ENCODE measurements around the gene MBNL3. TPM values are rescaled to one million over a fixed set of nuclear protein-coding genes. Genes with fewer than 3 reads are reported as not detected.

The MBNL3 gene
- total RNA-seq, 1 donor from 2014 or later: 0.20 TPM

GRCh38 chrX:132414404-132414803 is 74.4 kb downstream of the MBNL3 start:
- no peak for DNase-seq (ENCODE audit: low read depth in 2 of 2)

- DNase-seq (ENCODE audit: low read depth in 2 of 2): no peak
Measured at GRCh38 chrX:132413459-132413858, 75.4 kb downstream of the MBNL3 start.

- no peak for DNase-seq (ENCODE audit: low read depth in 2 of 2)
Measured at GRCh38 chrX:132412208-132412607, 76.6 kb downstream of the MBNL3 start.

- DNase-seq (ENCODE audit: low read depth in 2 of 2): no peak
Measured at GRCh38 chrX:132411310-132411977, 77.4 kb downstream of the MBNL3 start.

- no peak for DNase-seq (ENCODE audit: low read depth in 2 of 2)
Measured at GRCh38 chrX:132409780-132410556, 78.9 kb downstream of the MBNL3 start.

- no peak for DNase-seq (ENCODE audit: low read depth in 2 of 2)
Measured at GRCh38 chrX:132407691-132408090, 81.1 kb downstream of the MBNL3 start.

GRCh38 chrX:132406106-132406505 is 82.7 kb downstream of the MBNL3 start:
- no peak for DNase-seq (ENCODE audit: low read depth in 2 of 2)

- no peak for DNase-seq (ENCODE audit: low read depth in 2 of 2)
Measured at GRCh38 chrX:132404266-132404665, 84.6 kb downstream of the MBNL3 start.

GRCh38 chrX:132401935-132402334 is 86.9 kb downstream of the MBNL3 start:
- no peak for DNase-seq (ENCODE audit: low read depth in 2 of 2)

- no peak for DNase-seq (ENCODE audit: low read depth in 2 of 2)
Measured at GRCh38 chrX:132400706-132401105, 88.1 kb downstream of the MBNL3 start.

GRCh38 chrX:132395645-132396044 is 93.2 kb downstream of the MBNL3 start:
- no peak for DNase-seq (ENCODE audit: low read depth in 2 of 2)

- no peak for DNase-seq (ENCODE audit: low read depth in 2 of 2)
Measured at GRCh38 chrX:132395026-132395425, 93.8 kb downstream of the MBNL3 start.

- DNase-seq (ENCODE audit: low read depth in 2 of 2): no peak
Measured at GRCh38 chrX:132394591-132394990, 94.2 kb downstream of the MBNL3 start.

GRCh38 chrX:132393992-132394391 is 94.8 kb downstream of the MBNL3 start:
- DNase-seq (ENCODE audit: low read depth in 2 of 2): no peak

GRCh38 chrX:132393485-132393884 is 95.4 kb downstream of the MBNL3 start:
- no peak for DNase-seq (ENCODE audit: low read depth in 2 of 2)

GRCh38 chrX:132393085-132393484 is 95.8 kb downstream of the MBNL3 start:
- DNase-seq (ENCODE audit: low read depth in 2 of 2): no peak

GRCh38 chrX:132390792-132391191 is 98.0 kb downstream of the MBNL3 start:
- DNase-seq (ENCODE audit: low read depth in 2 of 2): no peak

GRCh38 chrX:132389480-132389879 is 99.4 kb downstream of the MBNL3 start:
- no peak for DNase-seq (ENCODE audit: low read depth in 2 of 2)

- DNase-seq (ENCODE audit: low read depth in 2 of 2): no peak
Measured at GRCh38 chrX:132388371-132388770, 100.5 kb downstream of the MBNL3 start.

GRCh38 chrX:132384301-132384700 is 104.5 kb downstream of the MBNL3 start:
- no peak for DNase-seq (ENCODE audit: low read depth in 2 of 2)

GRCh38 chrX:132382068-132382467 is 106.8 kb downstream of the MBNL3 start:
- no peak for DNase-seq (ENCODE audit: low read depth in 2 of 2)

- no peak for DNase-seq (ENCODE audit: low read depth in 2 of 2)
Measured at GRCh38 chrX:132378281-132378680, 110.6 kb downstream of the MBNL3 start.

- peak in 1 of 2 donors; percentile 0 for DNase-seq (ENCODE audit: low read depth in 2 of 2)
Measured at GRCh38 chrX:132375941-132376340, 112.9 kb downstream of the MBNL3 start.
